GM18526 (cell line): ENCODE measurements around the gene CDT1.

ENCODE experiments used
- POLR2A ChIP-seq: IDR thresholded peaks from 3 replicates; pipeline ENCODE4 v1.6.1; 2011; ENCODE audit not compliant: insufficient read length; ENCODE audit errors: extremely low read depth

The CDT1 gene

DNA sequence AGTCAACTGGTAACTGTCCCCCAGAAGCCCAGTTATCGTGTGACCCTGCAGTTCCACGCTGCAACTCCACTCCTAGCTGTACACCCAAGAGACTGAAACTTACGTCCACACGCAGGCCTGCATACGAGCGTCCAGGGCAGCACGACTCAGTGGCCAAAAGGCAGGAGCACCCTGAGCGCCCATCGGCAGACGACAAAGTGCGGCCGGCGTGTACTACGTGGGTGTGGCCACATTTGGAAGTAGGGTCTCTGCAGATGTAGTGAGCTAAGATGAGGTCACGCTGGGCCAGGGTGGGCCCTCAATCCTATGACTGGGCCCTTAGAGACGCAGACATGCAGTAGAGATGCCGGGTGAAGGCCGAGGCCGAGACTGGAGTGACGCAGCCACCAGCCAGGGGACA is 39.7 kb downstream of the CDT1 start:
- TF ChIP-seq POLR2A: no peak

GRCh38 chr16:88844419-88845036 is 40.9 kb downstream of the CDT1 start:
- TF ChIP-seq POLR2A: no peak

DNA sequence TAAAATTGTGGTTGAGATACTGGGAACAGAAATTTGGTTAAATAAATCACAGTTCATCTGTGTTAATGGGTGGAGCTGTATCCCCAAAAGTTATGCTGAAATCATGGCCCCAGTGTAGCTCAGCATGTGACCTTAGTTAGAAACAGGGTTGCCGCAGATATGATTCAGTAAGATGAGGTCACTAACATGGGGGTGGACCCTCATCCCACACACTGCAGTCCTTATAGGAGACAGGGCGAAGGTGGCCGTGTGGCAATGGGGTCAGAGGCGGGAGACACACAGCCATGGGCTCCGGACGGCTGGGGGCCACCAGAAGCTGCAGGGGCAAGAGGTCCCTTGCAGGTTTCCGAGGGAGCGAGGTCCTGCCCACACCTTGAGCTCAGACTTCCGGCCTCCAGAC is 42.5 kb downstream of the CDT1 start:
- no peak for TF ChIP-seq POLR2A

GRCh38 chr16:88847654-88848053 is 44.1 kb downstream of the CDT1 start:
- TF ChIP-seq POLR2A: no peak

DNA sequence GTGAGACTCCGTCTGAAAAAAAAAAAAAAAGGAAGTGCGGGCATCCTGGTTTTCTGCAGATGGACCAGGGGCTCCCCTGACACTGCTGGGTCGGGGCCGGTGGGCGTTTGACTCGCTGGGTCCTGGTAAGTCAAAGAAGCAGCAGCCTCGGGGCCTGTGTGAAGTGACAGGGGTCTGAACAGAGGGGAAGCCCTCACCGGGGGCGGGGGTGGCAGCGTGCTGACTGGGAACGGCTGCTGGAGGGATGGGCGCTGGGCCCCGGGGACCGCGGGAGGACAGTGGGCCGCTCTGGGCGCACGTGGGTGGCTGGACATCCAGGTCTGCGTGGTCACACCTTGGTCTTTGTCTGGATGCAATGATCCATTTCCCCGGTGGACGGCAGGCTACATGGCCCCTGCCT is 45.0 kb downstream of the CDT1 start:
- TF ChIP-seq POLR2A: no peak

- TF ChIP-seq POLR2A: no peak
Observed at GRCh38 chr16:88850531-88851199, 47.1 kb downstream of the CDT1 start.

DNA sequence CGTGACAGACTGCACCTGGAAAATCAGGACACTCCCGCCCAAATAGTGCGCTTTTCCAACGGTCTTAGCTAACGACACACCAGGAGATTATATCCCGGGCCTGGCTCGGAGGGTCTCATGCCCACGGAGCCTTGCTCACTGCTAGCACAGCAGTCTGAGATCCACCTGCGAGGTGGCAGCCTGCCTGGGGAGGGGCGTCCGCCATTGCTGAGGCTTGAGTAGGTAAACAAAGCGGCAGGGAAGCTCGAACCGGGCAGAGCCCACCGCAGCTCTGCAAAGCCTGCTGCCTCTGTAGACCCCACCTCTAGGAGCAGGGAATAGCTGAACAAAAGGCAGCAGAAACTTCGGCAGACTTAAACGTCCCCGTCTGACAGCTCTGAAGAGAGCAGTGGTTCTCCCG is 48.0 kb downstream of the CDT1 start:
- no peak for TF ChIP-seq POLR2A

DNA sequence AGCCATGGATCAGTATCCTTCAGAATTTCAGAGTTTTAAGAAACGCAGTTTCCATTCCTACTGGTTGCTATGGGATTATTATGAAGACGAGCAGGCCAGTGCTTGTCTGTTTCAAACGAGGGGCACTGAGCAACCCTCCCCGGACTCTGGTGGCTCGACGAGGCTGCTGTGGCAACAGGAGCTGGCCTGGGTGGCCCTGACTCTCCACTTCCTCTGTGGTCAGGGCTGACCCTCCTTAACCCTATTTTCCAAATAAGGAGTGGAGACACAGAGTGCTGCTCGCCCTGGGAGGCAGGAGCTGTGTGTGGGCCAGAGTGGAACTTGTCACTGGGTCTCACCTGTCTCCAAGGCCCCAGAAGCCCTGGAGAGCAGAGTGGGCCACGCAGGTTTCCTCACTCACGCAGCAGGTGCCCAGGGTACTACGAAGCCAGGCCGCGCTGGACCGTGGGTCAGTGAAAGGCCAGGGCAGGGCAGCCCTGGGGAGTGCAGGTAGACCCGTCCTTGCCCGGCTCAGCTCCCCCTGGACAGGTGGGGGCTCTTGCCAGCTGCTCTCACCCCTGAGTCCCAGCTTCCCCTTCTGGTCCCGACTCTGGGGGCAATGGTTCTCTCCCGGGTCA is 49.8 kb downstream of the CDT1 start:
- no peak for TF ChIP-seq POLR2A

DNA sequence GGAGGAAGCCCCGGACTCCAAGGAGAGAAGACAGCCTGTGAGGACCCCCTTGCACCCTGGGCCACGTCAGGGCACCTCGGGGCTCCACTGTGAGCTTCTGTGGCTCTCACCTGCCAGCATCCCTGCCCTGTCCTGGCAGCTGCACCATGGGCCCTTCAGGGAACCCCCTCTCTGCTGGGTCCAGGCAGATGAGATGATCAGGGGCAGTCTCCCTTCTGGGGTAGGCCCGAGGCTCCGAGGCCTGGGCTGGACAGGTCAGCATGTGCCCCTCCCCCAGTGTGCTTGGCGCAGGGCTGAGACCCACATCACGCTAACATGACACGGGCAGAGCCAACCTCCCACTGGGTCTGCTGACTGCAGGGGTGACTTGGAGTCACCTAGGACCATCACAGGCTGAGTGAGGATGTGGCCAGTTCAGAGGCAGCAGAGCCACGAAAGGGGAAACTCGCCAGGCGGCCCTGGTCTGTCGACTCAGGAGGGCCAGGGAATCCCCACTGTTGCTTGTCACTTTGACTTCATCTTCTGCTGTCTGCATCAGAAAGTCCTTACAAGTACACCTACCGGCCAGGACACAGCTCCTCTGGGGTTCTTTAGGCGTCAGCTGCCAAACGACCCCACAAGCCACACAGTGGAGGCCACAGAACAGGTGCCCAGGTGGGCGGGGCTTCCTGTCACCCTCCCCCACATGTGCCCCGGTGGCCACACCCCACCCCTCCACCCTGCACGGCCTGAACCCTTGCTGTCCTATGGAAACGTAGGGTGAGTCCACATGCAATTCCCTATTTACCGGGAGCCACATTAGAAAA is 50.9 kb downstream of the CDT1 start:
- TF ChIP-seq POLR2A: no peak

DNA sequence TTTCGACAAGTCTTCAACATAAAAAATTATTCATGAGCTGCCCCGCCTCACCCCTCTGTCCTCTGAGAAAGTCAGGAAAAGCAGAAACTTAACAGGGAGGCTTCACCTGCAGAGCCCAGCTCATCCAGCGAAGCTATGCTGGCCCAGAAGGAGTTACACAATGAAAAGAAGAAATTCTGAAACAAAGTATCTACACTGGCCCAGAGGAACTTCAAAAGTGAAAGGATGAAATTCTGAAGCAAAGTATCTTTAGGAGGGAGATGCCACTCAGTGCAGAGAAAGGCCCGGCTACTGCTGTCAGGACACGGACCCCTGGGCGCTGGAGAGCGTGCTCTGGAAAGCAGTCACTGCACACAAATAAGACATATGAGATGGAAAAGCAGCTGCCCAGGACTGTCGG is 51.6 kb downstream of the CDT1 start:
- TF ChIP-seq POLR2A: no peak

DNA sequence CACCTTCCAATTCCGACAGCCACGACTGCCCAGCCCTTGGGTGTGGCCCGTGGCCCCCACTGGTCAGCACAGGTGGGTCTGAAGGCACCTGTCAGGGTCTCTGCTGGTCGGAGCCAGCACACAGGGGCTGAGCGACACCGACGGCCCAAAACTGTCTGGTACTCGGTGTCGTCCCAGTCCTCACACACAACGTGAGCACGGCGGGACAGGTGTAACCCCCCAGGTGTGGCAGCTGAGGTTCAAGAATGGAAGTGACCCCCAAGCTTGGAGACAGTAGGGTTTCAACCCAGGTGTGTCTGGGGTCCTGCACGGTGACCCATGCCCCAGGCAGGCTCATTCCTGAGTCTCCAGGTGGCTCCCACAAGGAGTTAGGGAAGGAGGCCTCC is 52.1 kb downstream of the CDT1 start:
- TF ChIP-seq POLR2A: no peak

DNA sequence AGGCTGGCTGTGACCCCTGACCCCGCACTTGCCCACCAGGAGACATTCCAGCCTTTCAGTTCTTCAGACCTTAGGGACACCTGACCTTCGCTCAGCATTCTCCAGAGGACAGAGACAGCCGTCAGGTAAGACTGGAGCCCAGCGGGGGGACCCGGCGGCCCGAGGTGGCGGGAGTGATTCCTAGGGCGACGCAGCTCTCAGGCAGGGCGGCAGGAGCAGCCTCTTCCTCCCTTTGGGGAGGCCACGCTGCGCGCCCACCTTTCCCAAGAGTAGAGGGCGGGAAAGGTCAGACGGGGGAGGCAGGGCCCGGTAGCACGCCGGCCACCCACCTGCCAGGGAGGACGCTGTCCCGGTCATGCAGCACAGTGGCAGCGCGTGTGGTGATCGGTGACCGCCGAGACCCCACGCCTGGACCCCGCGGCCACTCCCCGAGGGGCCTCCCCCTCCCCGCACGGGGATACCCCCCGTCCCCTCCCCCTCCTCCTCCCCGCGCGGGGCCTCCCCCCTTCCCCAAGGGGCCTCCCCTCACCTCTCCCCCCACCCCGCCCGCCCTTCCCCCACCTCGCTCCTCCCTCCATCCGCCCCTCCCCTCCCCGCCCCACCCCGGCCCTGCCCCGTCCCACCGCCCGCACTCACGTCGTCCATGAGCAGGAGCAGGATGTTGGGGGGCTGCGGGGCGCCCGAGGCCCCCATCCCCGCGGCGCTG is 52.7 kb downstream of the CDT1 start:
- no peak for TF ChIP-seq POLR2A

- peak; percentile 90 for TF ChIP-seq POLR2A
Observed at GRCh38 chr16:88856828-88857727, 53.5 kb downstream of the CDT1 start, which contains the start of the genes GALNS and TRAPPC2L. Gene GALNS, minus strand, starts transcription at chr16:88856947. Its CDS starts 70 bp downstream, at chr16:88856877. Gene TRAPPC2L, plus strand, starts transcription at chr16:88857127. Its CDS starts 24 bp downstream, at chr16:88857151.

DNA sequence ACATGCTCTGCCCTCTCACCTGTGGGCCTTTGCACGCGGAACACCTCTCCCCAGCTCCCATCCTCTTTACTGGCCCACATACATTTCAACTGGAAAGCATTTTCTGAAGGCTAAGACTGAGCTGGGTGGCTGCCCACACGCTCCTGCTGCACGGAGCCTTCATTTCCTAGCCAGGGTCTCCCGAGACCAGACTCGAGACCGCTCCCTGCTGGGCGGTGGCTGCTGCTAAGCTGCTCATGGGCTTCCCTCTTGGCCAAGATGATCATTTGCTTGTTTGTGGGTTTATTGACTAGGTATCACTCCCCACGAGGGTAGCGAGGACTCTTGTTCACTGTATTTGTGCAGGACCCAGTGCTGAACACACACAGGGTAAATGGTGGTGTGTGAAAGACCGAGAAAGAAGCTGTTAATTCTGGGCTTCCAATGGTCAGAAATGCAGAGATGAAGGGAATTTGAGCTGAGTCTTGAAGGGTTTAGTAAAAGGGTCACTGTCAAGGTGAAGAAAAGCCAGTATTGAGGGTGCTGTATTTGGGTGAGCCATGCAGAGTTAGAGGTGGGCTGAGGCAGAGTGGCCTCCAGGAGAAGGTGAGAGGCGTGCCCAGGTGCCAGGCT is 54.2 kb downstream of the CDT1 start:
- TF ChIP-seq POLR2A: no peak
